HFFc6 (cell line): ENCODE data around the gene OXCT2. TPM values are rescaled to one million over a fixed set of nuclear protein-coding genes. Genes with fewer than 3 reads are reported as not detected.
"Not testable (repeated sequence)": the region's sequence is repeated elsewhere in the genome, so short reads cannot be mapped to it uniquely, and the experiment has no call there.

Experiments used
- DNase-seq: peaks from one replicate; pipeline ENCODE4 v3.0.0-alpha.2; 2018
- H3K27ac Mint-ChIP-seq: 2 replicates; pipeline ENCODE4 v1.8.0; 2020; ENCODE audit warnings: mild to moderate bottlenecking, mixed read lengths
- H3K27me3 Mint-ChIP-seq: 2 replicates; pipeline ENCODE4 v1.8.0; 2021; ENCODE audit warnings: mild to moderate bottlenecking, moderate library complexity, mixed read lengths; ENCODE audit not compliant: insufficient read depth
- H3K36me3 Mint-ChIP-seq: 2 replicates; pipeline ENCODE4 v1.8.0; 2021; ENCODE audit warnings: low read depth, mixed read lengths
- H3K4me1 Mint-ChIP-seq: 2 replicates; pipeline ENCODE4 v1.8.0; 2020; ENCODE audit warnings: low read depth, mixed read lengths
- H3K4me3 Mint-ChIP-seq: 2 replicates; pipeline ENCODE4 v1.8.0; 2020; ENCODE audit warnings: mild to moderate bottlenecking, moderate library complexity, mixed read lengths
- H3K9me3 Mint-ChIP-seq: 2 replicates; pipeline ENCODE4 v1.8.0; 2020; ENCODE audit warnings: mild to moderate bottlenecking, mixed read lengths
- CTCF ChIP-seq: fragments of 200-600 bp; sonication (generic); IDR thresholded peaks from 2 replicates; pipeline ENCODE4 v1.5.0; 2021; ENCODE audit warnings: antibody characterized with exemption, mild to moderate bottlenecking
- total RNA-seq, 6 experiments: library from RNA; stranded (reverse); fragmentation: NEBNext Ultra II Directional; extraction: Animal tissue kit (Norgen Biotek cat#: 25700); gene quantifications; 2 replicates in 1 of 6; 3 replicates in 5 of 6; pipeline ENCODE4 v1.2.3, GENCODE V29; 2021

Gene OXCT2
- total RNA-seq, 6 experiments from 2014 or later: 0.81 to 2.3 (median 1.4) TPM

GRCh38 chr1:39788758-39789570, 17.8 kb upstream of the OXCT2 start, which contains the start of gene BMP8B:
BMP8B (minus strand) TSS chr1:39788865; CDS start chr1:39788485, 380 bp downstream.
- Mint-ChIP-seq H3K27ac (no peak within 1 kb of the TSS), H3K4me3 (no peak within 1 kb of the TSS), H3K27me3 (peaks cover 34% of the 10 kb centered on the region), H3K4me1 (no peaks in the 10 kb centered on the region), H3K36me3 (no peaks in the 10 kb centered on the region), H3K9me3 (no peaks in the 10 kb centered on the region)
- no peak for TF ChIP-seq CTCF
- no peak for DNase-seq

- H3K27me3 Mint-ChIP-seq: peaks cover 40% of the 10 kb centered on the region
- no peak overlapping the region for H3K4me3 Mint-ChIP-seq
- TF ChIP-seq CTCF: no peak
- H3K9me3 Mint-ChIP-seq: no peaks in the 10 kb centered on the region
- no peak overlapping the region for H3K27ac Mint-ChIP-seq
- no peaks in the 10 kb centered on the region for H3K36me3 Mint-ChIP-seq
- DNase-seq: no peak
- H3K4me1 Mint-ChIP-seq: no peaks in the 10 kb centered on the region
Observed at GRCh38 chr1:39788426-39788757, 17.2 kb upstream of the OXCT2 start.

GRCh38 chr1:39787964-39788363, 16.8 kb upstream of the OXCT2 start:
- H3K27ac Mint-ChIP-seq, H3K36me3 Mint-ChIP-seq, H3K4me3 Mint-ChIP-seq, H3K9me3 Mint-ChIP-seq, H3K4me1 Mint-ChIP-seq, DNase-seq: not testable (repeated sequence)
- H3K27me3 Mint-ChIP-seq: peaks cover 43% of the 10 kb centered on the region

GRCh38 chr1:39787468-39787867, 16.3 kb upstream of the OXCT2 start:
- TF ChIP-seq CTCF: no peak
- Mint-ChIP-seq H3K4me3 (no peak overlapping the region), H3K4me1 (no peaks in the 10 kb centered on the region), H3K27me3 (peaks cover 42% of the 10 kb centered on the region), H3K9me3 (no peaks in the 10 kb centered on the region), H3K27ac (no peak overlapping the region), H3K36me3 (no peaks in the 10 kb centered on the region)
- no peak for DNase-seq

- H3K36me3 Mint-ChIP-seq, H3K9me3 Mint-ChIP-seq, DNase-seq, H3K27ac Mint-ChIP-seq, H3K4me3 Mint-ChIP-seq, H3K4me1 Mint-ChIP-seq: not testable (repeated sequence)
- peaks cover 38% of the 10 kb centered on the region for H3K27me3 Mint-ChIP-seq
Observed at GRCh38 chr1:39787108-39787375, 15.9 kb upstream of the OXCT2 start.

GRCh38 chr1:39786303-39787107, 15.4 kb upstream of the OXCT2 start:
- H3K4me3 Mint-ChIP-seq, H3K27ac Mint-ChIP-seq, H3K36me3 Mint-ChIP-seq, DNase-seq, H3K9me3 Mint-ChIP-seq, H3K4me1 Mint-ChIP-seq: not testable (repeated sequence)
- peaks cover 35% of the 10 kb centered on the region for H3K27me3 Mint-ChIP-seq

- H3K4me3 Mint-ChIP-seq, H3K4me1 Mint-ChIP-seq, H3K36me3 Mint-ChIP-seq, DNase-seq, H3K27ac Mint-ChIP-seq, H3K9me3 Mint-ChIP-seq: not testable (repeated sequence)
- H3K27me3 Mint-ChIP-seq: peaks cover 35% of the 10 kb centered on the region
Observed at GRCh38 chr1:39782685-39783084, 11.5 kb upstream of the OXCT2 start.
